Measurements from ENCODE around the gene AGAP1. TPM values are rescaled to one million over a fixed set of nuclear protein-coding genes. Genes with fewer than 3 reads are reported as not detected.

Gene AGAP1
- total RNA-seq, 3 donors from 2014 or later (not counting 1 experiment from before 2014, with no cell fraction given): 42.0 to 56.4 (median 45.7) TPM

DNA sequence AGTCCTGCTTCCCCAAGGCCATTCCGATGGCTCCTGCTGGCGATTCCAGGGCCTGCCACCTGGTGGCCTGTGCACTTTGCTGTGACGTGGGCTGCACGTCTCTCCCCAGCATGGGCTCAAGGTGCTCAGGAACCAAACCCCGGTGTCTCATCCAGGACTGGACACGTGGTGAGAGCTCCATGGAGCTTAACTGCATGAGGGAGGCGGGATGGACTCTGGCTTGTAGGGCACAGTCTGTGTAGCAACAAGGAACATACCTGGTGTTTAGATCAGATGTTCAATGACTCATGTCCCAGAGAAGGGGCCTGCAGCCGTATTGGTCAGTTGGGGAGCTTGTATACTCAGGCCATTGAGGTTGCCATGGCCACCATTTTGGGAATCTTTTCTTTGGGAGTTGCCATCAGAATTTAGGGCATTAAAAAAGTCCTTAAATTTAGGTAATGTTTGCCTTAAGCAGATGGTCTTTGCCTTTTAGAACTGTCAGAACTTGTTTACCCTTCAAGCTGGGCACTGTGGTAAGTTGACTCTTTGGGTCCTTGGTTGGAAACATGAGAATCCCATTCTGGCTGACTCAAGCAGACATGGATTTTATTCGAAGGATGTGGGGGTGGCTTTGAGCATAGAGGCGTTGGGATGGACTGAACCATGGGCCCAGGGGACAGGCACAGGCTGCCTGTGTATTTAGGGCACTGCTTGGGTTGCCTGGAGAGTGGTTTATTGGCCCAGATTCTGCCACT is 21.0 kb downstream of the AGAP1 start:
- no peaks in the 10 kb centered on the region for H3K9me3 ChIP-seq (ENCODE audit: control insufficient read depth, insufficient read depth, low read length)
- H3K27me3 ChIP-seq (ENCODE audit: control insufficient read depth, insufficient read depth, low read length): no peaks in the 10 kb centered on the region
- Mint-ChIP-seq H3K36me3 (no peaks in the 10 kb centered on the region), H3K27ac (no peak overlapping the region), H3K4me3 (no peak overlapping the region), H3K27me3 (ENCODE audit: low read depth in 2 of 2) (peaks cover 2 to 9% of the 10 kb centered on the region in 2 donors), H3K9me3 (no peaks in the 10 kb centered on the region), H3K4me1 (no peaks in the 10 kb centered on the region)
- 77% methylated on average over 10 of the region's 10 CpGs for WGBS (ENCODE audit: insufficient coverage)
- intact Hi-C loops (cut with micrococcal nuclease): no loop called here
- H3K27ac ChIP-seq (ENCODE audit: low read length): no peak overlapping the region
- no peaks in the 10 kb centered on the region for H3K36me3 ChIP-seq (ENCODE audit: control insufficient read depth, insufficient read depth, low read length)
- H3K4me3 ChIP-seq (ENCODE audit: low read length): no peak overlapping the region
- TF ChIP-seq CTCF (IDR thresholded peaks at IDR 0.05): no peak
- H3K4me1 ChIP-seq (ENCODE audit: control insufficient read depth, insufficient read depth, low read length): no peaks in the 10 kb centered on the region
- DNase-seq: no peak
- ATAC-seq: no peak

- TF ChIP-seq CTCF (IDR thresholded peaks at IDR 0.05): no peak
- no peak overlapping the region for H3K4me3 Mint-ChIP-seq
- no peaks in the 10 kb centered on the region for H3K9me3 ChIP-seq (ENCODE audit: control insufficient read depth, insufficient read depth, low read length)
- DNase-seq: no peak
- H3K27ac ChIP-seq (ENCODE audit: low read length): no peak overlapping the region
- no peaks in the 10 kb centered on the region for H3K36me3 Mint-ChIP-seq
- H3K4me3 ChIP-seq (ENCODE audit: low read length): no peak overlapping the region
- peaks cover under 1 to 9% of the 10 kb centered on the region in 2 donors for H3K27me3 Mint-ChIP-seq (ENCODE audit: low read depth in 2 of 2)
- 87% methylated on average over 7 of the region's 7 CpGs for WGBS (ENCODE audit: insufficient coverage)
- ATAC-seq: no peak
- no peaks in the 10 kb centered on the region for H3K27me3 ChIP-seq (ENCODE audit: control insufficient read depth, insufficient read depth, low read length)
- no peak overlapping the region for H3K27ac Mint-ChIP-seq
- no peaks in the 10 kb centered on the region for H3K9me3 Mint-ChIP-seq
- intact Hi-C loops (cut with micrococcal nuclease): no loop called here
- no peaks in the 10 kb centered on the region for H3K36me3 ChIP-seq (ENCODE audit: control insufficient read depth, insufficient read depth, low read length)
- no peaks in the 10 kb centered on the region for H3K4me1 ChIP-seq (ENCODE audit: control insufficient read depth, insufficient read depth, low read length)
- no peaks in the 10 kb centered on the region for H3K4me1 Mint-ChIP-seq
Observed at GRCh38 chr2:235515364-235515742, 21.5 kb downstream of the AGAP1 start.

GRCh38 chr2:235515821-235516220 is 22.0 kb downstream of the AGAP1 start:
- Mint-ChIP-seq H3K4me1 (no peaks in the 10 kb centered on the region), H3K27me3 (ENCODE audit: low read depth in 2 of 2) (peaks cover 0 to 9% of the 10 kb centered on the region in 2 donors), H3K9me3 (no peaks in the 10 kb centered on the region), H3K4me3 (no peak overlapping the region), H3K36me3 (no peaks in the 10 kb centered on the region), H3K27ac (no peak overlapping the region)
- intact Hi-C loops (cut with micrococcal nuclease): no loop called here
- WGBS (ENCODE audit: insufficient coverage): 91% methylated on average over 11 of the region's 11 CpGs
- Histone ChIP-seq H3K27me3 (ENCODE audit: control insufficient read depth, insufficient read depth, low read length) (no peaks in the 10 kb centered on the region), H3K4me3 (ENCODE audit: low read length) (no peak overlapping the region), H3K4me1 (ENCODE audit: control insufficient read depth, insufficient read depth, low read length) (no peaks in the 10 kb centered on the region), H3K36me3 (ENCODE audit: control insufficient read depth, insufficient read depth, low read length) (no peaks in the 10 kb centered on the region), H3K9me3 (ENCODE audit: control insufficient read depth, insufficient read depth, low read length) (no peaks in the 10 kb centered on the region), H3K27ac (ENCODE audit: low read length) (no peak overlapping the region)
- ATAC-seq (no peak), DNase-seq (no peak)
- no peak for TF ChIP-seq CTCF (IDR thresholded peaks at IDR 0.05)

- intact Hi-C loops (cut with micrococcal nuclease): no loop called here
- H3K9me3 ChIP-seq (ENCODE audit: control insufficient read depth, insufficient read depth, low read length): no peaks in the 10 kb centered on the region
- H3K36me3 ChIP-seq (ENCODE audit: control insufficient read depth, insufficient read depth, low read length): no peaks in the 10 kb centered on the region
- ATAC-seq (no peak), DNase-seq (no peak)
- Mint-ChIP-seq H3K9me3 (no peaks in the 10 kb centered on the region), H3K4me1 (no peaks in the 10 kb centered on the region), H3K4me3 (no peak overlapping the region), H3K36me3 (no peaks in the 10 kb centered on the region), H3K27me3 (ENCODE audit: low read depth in 2 of 2) (peaks cover 0 to 9% of the 10 kb centered on the region in 2 donors), H3K27ac (no peak overlapping the region)
- no peak overlapping the region for H3K27ac ChIP-seq (ENCODE audit: low read length)
- TF ChIP-seq CTCF (IDR thresholded peaks at IDR 0.05): no peak
- H3K27me3 ChIP-seq (ENCODE audit: control insufficient read depth, insufficient read depth, low read length): no peaks in the 10 kb centered on the region
- no peaks in the 10 kb centered on the region for H3K4me1 ChIP-seq (ENCODE audit: control insufficient read depth, insufficient read depth, low read length)
- no peak overlapping the region for H3K4me3 ChIP-seq (ENCODE audit: low read length)
- 94% methylated on average over 6 of the region's 6 CpGs for WGBS (ENCODE audit: insufficient coverage)
Observed at GRCh38 chr2:235516257-235516656, 22.4 kb downstream of the AGAP1 start.

All from natural killer cell (primary cell).